ENCODE results near the gene TMEM250.

Gene TMEM250

DNA sequence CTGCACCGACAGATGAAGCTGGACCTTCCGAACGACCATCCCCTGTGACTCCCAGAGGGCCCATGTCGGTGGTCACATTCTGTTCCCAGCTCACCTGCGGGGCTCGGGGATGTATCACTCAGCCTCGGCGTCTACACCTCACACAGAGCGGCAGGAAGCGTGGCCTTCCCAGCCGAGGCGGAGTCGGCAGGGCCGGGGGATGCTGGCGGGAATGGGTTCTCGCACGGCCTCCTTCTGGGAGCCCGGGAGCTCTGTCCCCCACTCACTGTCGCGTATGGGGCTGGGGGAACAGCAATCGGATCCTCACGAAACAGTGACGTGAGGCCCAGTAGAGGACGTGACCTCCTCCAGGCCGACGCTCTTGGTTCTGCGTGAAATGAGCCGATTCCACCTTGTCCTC is 44.0 kb downstream of the TMEM250 start:
- no peak overlapping the region for H3K4me3 ChIP-seq (ENCODE audit: low read depth, low read length)
- DNase-seq (ENCODE audit: low read depth, low spot score): no peak
- TF ChIP-seq, protein P1, sequence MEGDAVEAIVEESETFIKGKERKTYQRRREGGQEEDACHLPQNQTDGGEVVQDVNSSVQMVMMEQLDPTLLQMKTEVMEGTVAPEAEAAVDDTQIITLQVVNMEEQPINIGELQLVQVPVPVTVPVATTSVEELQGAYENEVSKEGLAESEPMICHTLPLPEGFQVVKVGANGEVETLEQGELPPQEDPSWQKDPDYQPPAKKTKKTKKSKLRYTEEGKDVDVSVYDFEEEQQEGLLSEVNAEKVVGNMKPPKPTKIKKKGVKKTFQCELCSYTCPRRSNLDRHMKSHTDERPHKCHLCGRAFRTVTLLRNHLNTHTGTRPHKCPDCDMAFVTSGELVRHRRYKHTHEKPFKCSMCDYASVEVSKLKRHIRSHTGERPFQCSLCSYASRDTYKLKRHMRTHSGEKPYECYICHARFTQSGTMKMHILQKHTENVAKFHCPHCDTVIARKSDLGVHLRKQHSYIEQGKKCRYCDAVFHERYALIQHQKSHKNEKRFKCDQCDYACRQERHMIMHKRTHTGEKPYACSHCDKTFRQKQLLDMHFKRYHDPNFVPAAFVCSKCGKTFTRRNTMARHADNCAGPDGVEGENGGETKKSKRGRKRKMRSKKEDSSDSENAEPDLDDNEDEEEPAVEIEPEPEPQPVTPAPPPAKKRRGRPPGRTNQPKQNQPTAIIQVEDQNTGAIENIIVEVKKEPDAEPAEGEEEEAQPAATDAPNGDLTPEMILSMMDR (IDR thresholded peaks at IDR 0.05; ENCODE audit: low read depth, low read length): no peak
- in situ Hi-C loops (cut with HindIII; ENCODE audit: low sequenced_read_pairs): no loop called here

Data from astrocyte of the spinal cord (primary cell).